Uterine smooth muscle cell (primary cell): ENCODE data around the gene MRPS34. TPM values are rescaled to one million over a fixed set of nuclear protein-coding genes. Genes with fewer than 3 reads are reported as not detected.

ENCODE experiments used
- total RNA-seq: library from RNA; depleted of rRNA; stranded (reverse); fragments of >200 nt; gene quantifications from 2 replicates; pipeline ENCODE4 v1.2.3, GENCODE V29; 2014

Gene MRPS34
- 89.7 and 102 TPM in 2 replicates for total RNA-seq

DNA sequence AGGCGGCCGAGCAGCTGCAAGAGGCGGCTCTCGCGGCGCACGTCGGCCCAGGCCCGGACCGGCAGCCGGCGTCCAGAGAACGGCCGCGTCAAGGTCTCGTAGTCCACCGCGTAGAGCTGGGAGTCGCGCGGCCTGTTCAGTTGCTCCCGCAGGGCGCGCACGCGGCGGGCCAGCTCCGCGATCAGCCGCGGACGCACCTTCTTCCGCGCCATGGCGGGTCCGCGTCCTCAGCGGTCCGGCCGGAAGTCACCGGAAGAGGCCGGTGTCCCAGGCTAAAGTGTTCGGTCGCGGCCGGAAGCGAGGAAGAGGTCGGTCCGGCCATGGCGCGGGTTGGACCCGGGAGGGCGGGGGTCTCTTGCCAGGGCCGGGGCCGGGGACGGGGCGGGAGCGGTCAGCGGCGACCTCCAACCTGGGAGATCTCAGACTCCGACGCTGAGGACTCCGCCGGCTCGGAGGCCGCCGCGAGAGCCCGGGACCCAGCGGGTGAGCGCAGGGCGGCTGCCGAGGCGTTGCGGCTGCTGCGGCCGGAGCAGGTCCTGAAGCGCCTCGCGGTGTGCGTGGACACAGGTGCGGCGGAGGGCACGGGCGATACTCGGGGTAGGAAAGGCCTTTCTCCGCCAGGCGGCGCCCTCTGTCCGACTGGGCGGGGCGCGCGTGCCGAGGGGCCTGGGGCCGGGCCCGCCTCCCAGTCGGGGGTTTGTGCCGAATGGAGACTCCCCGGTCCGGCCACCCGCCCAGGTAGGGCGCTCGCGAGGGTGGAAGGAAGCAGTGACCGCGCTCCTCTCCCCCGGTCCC, at the start of gene MRPS34:
MRPS34 (minus strand) TSS at position 227 of the 795 bp plus-strand sequence; CDS start at position 212, 15 bp downstream.

GRCh38 chr16:1793578-1794220, 20.8 kb upstream of the MRPS34 start, which contains the start of gene IGFALS:
Gene IGFALS (minus strand): TSS chr16:1793705. CDS start chr16:1793652, 53 bp downstream.

GRCh38 chr16:1782408-1783264, 9.7 kb upstream of the MRPS34 start, which contains the start of the genes NUBP2 and SPSB3:
Gene NUBP2 (plus strand): TSS chr16:1782960. CDS start chr16:1783021, 61 bp downstream.
Gene SPSB3 (minus strand): TSS chr16:1782571. CDS start chr16:1781483, 1,088 bp downstream.

GRCh38 chr16:1772362-1772907, 499 bp downstream of the MRPS34 start, which contains the start of gene EME2:
Gene EME2 (plus strand): TSS chr16:1772810. CDS start chr16:1773228, 418 bp downstream.

GRCh38 chr16:1771188-1771863, 1.6 kb downstream of the MRPS34 start, which contains the start of gene NME3:
Gene NME3 (minus strand): TSS chr16:1771543. CDS start chr16:1771534, 9 bp downstream.

Other genes with a start within 250 kb of the MRPS34 start
- 4.8 and 7.2 TPM in 2 replicates for gene TMEM204, start 239.5 kb downstream of the MRPS34 start, total RNA-seq
- gene IFT140, start 161.1 kb downstream of the MRPS34 start, total RNA-seq, result 27.2 and 42.7 TPM in 2 replicates
- 7.7 and 8.4 TPM in 2 replicates for gene CRAMP1, start 160.8 kb downstream of the MRPS34 start, total RNA-seq
- gene JPT2, start 94.9 kb downstream of the MRPS34 start, total RNA-seq, result 28.0 and 49.4 TPM in 2 replicates
- 42.9 and 44.9 TPM in 2 replicates for gene MAPK8IP3, start 66.9 kb downstream of the MRPS34 start, total RNA-seq
- 34.6 and 65.0 TPM in 2 replicates for gene NME3, start 1.6 kb downstream of the MRPS34 start, total RNA-seq
- 11.7 and 16.5 TPM in 2 replicates for gene EME2, start 324 bp downstream of the MRPS34 start, total RNA-seq
- gene SPSB3, start 9.4 kb upstream of the MRPS34 start, total RNA-seq, result 29.0 and 37.5 TPM in 2 replicates
- 70.7 and 82.7 TPM in 2 replicates for gene NUBP2, start 9.8 kb upstream of the MRPS34 start, total RNA-seq
- gene IGFALS, start 20.6 kb upstream of the MRPS34 start, total RNA-seq, result under 0.01 and 0.50 TPM in 2 replicates
- gene HAGH, start 53.7 kb upstream of the MRPS34 start, total RNA-seq, result 48.1 and 55.1 TPM in 2 replicates
- gene FAHD1, start 54.1 kb upstream of the MRPS34 start, total RNA-seq, result 66.5 and 87.0 TPM in 2 replicates
- gene MEIOB, start 99.0 kb upstream of the MRPS34 start, total RNA-seq, result 0.22 and 0.50 TPM in 2 replicates
- gene HS3ST6, start 145.3 kb upstream of the MRPS34 start, total RNA-seq, result not detected in 2 replicates
- 6.2 and 6.6 TPM in 2 replicates for gene MSRB1, start 170.1 kb upstream of the MRPS34 start, total RNA-seq
- not detected in 2 replicates for gene RPL3L, start 181.6 kb upstream of the MRPS34 start, total RNA-seq
- 110 and 149 TPM in 2 replicates for gene NDUFB10, start 186.4 kb upstream of the MRPS34 start, total RNA-seq
- 1,423 and 2,571 TPM in 2 replicates for gene RPS2, start 191.7 kb upstream of the MRPS34 start, total RNA-seq
- not detected in 2 replicates for gene RNF151, start 193.7 kb upstream of the MRPS34 start, total RNA-seq
- 40.7 and 57.5 TPM in 2 replicates for gene TBL3, start 198.9 kb upstream of the MRPS34 start, total RNA-seq
- gene NOXO1, start 208.3 kb upstream of the MRPS34 start, total RNA-seq, result not detected in 2 replicates
- gene GFER, start 211.1 kb upstream of the MRPS34 start, total RNA-seq, result 18.5 and 23.0 TPM in 2 replicates
- 1.4 and 6.1 TPM in 2 replicates for gene SYNGR3, start 216.8 kb upstream of the MRPS34 start, total RNA-seq
- 20.7 and 22.7 TPM in 2 replicates for gene ZNF598, start 236.7 kb upstream of the MRPS34 start, total RNA-seq
- 0.33 and 0.87 TPM in 2 replicates for gene NPW, start 246.7 kb upstream of the MRPS34 start, total RNA-seq